Mononuclear cell (primary cell): ENCODE data around the gene FOXM1. TPM values are rescaled to one million over a fixed set of nuclear protein-coding genes. Genes with fewer than 3 reads are reported as not detected.

ENCODE experiments used
- H3K27me3 ChIP-seq: 2 replicates; pipeline ENCODE4 v1.6.0; 2011; ENCODE audit warnings: low read length, control low read depth; ENCODE audit not compliant: insufficient read depth
- H3K4me1 ChIP-seq: 2 replicates; pipeline ENCODE4 v1.5.1; 2011; ENCODE audit warnings: mild to moderate bottlenecking, low read length, control low read depth; ENCODE audit not compliant: insufficient read depth
- H3K4me3 ChIP-seq: 2 replicates; pipeline ENCODE4 v1.5.1; 2011; ENCODE audit warnings: mild to moderate bottlenecking, low read length, moderate library complexity
- H3K9me3 ChIP-seq: 2 replicates; pipeline ENCODE4 v1.5.1; 2011; ENCODE audit warnings: low read depth, mild to moderate bottlenecking, control low read depth, low read length
- total RNA-seq: library from RNA; depleted of rRNA; stranded (reverse); fragments of >200 nt; gene quantifications from one replicate; pipeline ENCODE4 v1.2.3, GENCODE V29; 2012

FOXM1 gene
- total RNA-seq, 1 donor: 0.84 TPM

DNA sequence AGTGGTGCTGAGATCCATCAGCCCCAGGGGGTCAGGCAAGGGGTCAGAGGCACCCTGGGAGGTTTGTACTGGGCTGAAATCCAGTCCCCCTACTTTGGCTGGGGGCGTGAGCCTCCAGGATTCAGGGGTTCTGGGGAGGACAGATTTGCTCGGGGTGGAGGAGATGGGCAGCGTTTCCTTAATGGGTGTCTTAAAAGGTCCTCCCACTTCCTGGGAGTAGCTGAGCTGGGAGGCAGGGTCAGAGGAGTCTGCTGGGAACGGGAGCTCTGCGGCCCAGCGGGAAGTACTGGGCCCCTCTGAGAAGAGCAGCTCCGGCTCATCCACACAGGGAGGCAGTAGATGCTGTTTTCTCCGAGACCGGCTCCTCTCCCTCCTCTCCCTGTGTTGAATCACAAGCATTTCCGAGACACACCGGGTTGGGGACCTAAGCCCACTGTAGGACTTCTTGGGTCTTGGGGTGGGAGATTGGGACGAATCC lies 18.0 kb downstream of the FOXM1 start:
- Histone ChIP-seq H3K9me3 (no peaks in the 10 kb centered on the region), H3K27me3 (no peaks in the 10 kb centered on the region), H3K4me3 (no peak overlapping the region), H3K4me1 (no peaks in the 10 kb centered on the region)

DNA sequence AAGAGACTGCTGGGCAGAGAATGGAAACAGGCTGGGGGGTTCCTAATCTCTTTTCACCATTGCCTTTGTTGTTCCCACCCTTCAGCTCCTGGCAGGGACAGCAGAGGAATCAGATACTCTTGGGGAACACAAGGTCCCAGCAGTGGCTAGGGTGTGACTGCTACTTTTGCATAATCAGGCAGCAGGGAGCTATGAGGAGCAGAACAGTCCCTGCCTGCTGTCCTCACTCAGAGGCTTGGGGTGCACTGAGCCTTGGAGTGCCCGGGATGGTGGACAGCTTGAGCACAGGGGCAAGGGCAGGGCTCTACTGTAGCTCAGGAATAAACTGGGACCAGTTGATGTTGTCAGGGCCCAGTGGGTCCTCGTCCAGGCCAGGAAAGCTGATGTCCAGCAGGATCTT lies 18.6 kb downstream of the FOXM1 start:
- H3K27me3 ChIP-seq: no peaks in the 10 kb centered on the region
- H3K4me1 ChIP-seq: no peaks in the 10 kb centered on the region
- no peaks in the 10 kb centered on the region for H3K9me3 ChIP-seq
- no peak overlapping the region for H3K4me3 ChIP-seq

DNA sequence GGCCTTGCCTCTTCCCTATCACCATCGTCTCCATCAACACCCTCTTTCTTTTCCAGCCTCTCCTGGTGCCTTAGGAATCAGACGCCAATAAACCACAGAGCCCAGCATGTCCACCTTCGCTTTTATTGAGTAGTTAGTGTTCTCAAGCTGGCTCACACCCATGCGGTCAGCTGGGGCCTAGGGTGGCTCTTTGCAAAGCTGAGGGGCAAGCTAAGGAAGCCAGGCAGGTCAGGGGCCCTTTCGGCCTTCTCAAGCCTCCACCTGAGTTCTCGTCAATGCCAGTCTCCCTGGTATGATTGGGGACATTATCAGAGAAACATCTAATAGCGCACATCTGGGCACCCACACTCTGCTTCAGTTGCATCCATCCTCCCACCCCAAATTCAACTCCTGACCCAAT lies 19.4 kb downstream of the FOXM1 start:
- H3K4me1 ChIP-seq: no peaks in the 10 kb centered on the region
- H3K27me3 ChIP-seq: no peaks in the 10 kb centered on the region
- H3K4me3 ChIP-seq: no peak overlapping the region

DNA sequence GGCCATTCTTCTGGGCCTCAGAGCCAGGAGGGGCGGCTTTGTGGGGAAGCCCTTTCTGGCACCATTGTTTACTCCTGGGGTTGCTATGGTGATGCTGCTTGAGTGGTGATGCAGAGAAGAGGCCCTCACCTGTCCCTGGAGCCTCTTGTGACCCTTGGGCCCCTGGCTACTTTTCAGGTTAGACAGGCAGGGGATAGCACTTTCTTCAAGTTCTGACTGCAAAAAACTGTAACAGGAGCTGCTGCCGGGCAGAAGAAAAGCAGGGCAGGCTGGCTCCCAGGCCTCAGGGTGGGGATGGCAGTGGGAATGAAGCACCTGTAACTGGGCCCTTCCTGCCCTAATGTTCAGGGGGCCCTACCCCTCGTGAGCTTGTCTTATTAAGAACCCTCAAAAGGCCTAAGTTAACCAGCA lies 19.9 kb downstream of the FOXM1 start, which contains the start of gene TEX52:
Gene TEX52 (minus strand): TSS at position 19 of the 411 bp plus-strand sequence. CDS start 13 bp downstream, at position 6.
- Histone ChIP-seq H3K9me3 (no peaks in the 10 kb centered on the region), H3K27me3 (no peaks in the 10 kb centered on the region), H3K4me3 (no peak within 1 kb of the TSS), H3K4me1 (no peaks in the 10 kb centered on the region)

More for the DNA sequence above, 19.4 kb downstream of the FOXM1 start:
- no peaks in the 10 kb centered on the region for H3K9me3 ChIP-seq

DNA sequence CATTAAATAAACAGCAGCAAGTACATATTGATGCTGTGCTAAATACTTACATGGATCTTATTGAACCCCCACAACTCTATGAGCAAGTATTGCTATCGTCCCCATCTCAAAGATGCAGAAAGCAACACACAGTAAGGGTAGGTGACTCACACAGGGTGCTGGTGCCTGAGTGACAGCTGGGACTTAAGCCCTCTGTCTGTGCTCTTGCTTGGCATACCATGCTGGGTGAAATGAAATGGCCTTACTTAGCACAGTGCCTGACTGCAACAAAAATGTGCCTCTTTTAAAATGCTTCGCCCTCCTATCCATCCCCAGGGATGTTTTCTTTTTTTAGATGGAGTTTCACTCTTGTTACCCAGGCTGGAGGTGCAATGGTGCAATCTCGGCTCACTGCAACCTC lies 20.9 kb downstream of the FOXM1 start:
- Histone ChIP-seq H3K4me1 (no peaks in the 10 kb centered on the region), H3K9me3 (no peaks in the 10 kb centered on the region), H3K27me3 (no peaks in the 10 kb centered on the region), H3K4me3 (no peak overlapping the region)

DNA sequence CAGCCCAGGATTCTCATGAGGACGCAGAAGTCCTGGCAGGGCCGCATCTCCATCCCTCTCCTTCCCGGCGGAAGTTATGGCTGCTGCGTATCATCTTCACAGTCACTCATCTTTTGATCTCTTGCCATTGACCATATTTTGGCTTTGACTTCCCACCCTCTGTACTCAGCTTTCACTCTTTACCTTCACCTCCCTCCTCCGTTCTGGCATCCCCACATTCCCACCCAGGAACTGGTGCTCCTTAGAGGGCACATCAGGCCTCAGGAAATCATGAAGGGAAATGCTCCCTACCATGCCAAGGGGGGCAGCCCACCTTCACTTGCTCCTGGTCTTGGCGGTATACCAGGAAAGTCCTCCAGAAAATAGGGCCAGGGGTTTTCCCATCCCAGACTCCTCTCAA lies 21.4 kb downstream of the FOXM1 start:
- H3K27me3 ChIP-seq: no peaks in the 10 kb centered on the region
- no peaks in the 10 kb centered on the region for H3K9me3 ChIP-seq
- no peak overlapping the region for H3K4me3 ChIP-seq
- no peaks in the 10 kb centered on the region for H3K4me1 ChIP-seq

DNA sequence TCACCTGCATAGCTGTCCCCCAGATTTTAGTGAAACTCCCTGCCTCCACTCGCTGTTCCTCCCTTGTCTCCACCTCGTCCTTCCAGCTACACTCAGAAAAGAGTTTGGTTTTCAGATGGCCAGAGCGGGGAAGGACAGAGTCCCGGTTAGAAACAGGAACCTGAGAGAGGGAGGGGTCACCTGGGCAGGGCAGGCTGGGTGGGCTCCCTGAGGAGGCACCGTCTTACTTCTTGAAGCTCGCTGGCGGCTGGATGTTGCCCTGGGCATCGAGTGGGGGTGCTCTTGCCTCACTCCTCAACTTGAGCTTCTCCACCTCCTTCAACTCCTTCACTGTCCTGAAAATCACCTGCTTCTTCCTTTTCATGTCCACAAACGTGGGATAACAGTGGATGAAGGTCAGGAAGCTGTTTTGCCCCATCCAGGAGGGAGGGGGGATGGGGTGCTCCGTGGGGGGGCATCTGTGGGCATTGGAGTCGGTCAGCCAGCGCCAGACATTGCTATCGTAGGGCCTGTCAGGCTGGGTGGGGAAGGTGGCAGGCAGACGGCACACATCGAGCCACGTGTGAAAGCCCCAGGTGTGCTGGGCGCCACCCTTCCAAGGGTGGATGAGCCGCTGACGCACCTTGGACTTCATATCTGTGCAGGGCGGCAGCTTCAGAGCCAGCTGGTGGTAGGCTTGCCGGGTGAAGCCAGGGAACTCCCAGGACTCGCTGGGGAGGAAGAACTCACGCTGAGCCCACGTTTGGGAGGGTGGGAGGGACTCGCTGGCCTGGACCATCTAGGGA lies 22.1 kb downstream of the FOXM1 start:
- H3K4me3 ChIP-seq: no peak overlapping the region
- H3K27me3 ChIP-seq: no peaks in the 10 kb centered on the region
- H3K9me3 ChIP-seq: no peaks in the 10 kb centered on the region
- H3K4me1 ChIP-seq: no peaks in the 10 kb centered on the region

DNA sequence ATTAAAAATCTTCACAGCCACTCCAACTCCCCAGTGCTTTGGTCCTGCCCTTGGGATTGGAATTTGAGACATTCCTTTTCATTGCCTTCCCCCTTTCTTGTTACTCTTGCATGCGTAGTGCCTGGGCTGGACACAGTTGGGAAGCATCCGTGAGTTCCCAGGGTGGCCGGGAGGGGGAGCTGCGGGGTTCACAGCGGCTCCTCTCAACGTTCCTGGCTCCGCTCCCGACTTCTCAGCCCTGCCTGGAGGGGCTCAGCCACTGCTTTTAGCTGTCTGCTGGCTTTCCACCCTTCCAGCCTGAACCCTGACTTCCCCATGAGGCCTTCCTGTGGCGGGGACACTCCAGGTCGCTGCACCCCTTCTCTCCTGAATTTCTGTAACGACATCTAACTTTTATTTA lies 23.3 kb downstream of the FOXM1 start:
- Histone ChIP-seq H3K4me3 (no peak overlapping the region), H3K27me3 (no peaks in the 10 kb centered on the region), H3K9me3 (no peaks in the 10 kb centered on the region), H3K4me1 (no peaks in the 10 kb centered on the region)

DNA sequence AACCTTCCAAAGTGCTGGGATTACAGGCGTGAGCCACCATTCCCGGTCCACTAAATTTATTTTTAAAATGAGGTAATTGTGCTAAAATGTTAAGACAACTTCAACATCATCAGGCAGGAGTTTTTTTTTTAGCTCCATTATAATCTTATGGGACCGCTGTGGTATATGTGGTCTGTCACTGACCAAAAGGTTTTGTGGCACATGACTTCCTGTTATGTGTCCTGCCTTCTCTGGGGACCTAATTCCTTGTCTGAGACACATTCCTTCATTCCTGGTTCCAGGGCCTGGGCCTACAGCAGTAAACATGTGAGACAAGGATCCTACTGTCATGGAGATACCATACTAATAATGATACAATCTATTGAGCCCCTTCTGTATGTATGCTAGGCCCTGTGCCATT lies 25.0 kb downstream of the FOXM1 start:
- no peaks in the 10 kb centered on the region for H3K9me3 ChIP-seq
- no peak overlapping the region for H3K4me3 ChIP-seq
- no peaks in the 10 kb centered on the region for H3K4me1 ChIP-seq
- no peaks in the 10 kb centered on the region for H3K27me3 ChIP-seq

DNA sequence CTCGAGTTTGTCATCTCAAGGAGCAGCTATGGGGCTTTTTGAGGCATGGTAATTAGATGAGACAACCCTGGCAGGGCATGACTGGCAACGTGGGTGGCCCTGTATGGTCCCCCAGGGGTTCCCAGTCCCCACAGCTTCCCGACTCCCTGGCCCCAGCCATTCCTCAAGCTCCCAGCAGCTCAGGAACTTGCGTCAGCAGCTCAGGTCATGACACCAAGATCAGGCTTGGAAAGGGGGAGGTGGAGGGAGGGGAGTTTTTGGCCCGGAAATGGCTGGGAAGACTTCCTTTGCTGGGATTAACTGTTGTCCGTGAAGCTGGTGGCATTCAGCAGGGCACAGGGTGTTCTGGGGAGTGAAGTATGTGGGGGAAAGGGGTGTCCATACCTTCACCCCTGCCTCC lies 31.7 kb downstream of the FOXM1 start:
- H3K4me3 ChIP-seq: no peak overlapping the region
- no peaks in the 10 kb centered on the region for H3K9me3 ChIP-seq
- no peaks in the 10 kb centered on the region for H3K27me3 ChIP-seq
- H3K4me1 ChIP-seq: no peaks in the 10 kb centered on the region

DNA sequence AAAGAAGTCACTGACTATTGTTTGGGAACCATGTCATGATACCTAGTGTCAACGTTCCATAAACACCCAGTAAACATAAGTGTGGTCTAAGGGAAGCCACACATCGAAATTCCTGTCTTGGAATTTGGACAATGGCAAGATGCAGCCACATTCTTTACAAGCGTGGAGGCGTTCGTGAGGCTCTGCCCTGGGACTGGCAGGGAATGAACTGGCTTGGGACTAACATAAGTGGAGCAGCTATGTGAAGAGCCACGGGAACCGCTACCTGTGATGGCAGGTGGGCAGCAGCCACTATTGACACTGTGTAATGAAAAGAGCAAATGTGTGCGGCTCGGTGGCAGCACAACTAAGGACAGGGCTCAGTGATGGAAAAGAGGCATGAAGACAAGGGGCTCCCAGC lies 32.2 kb downstream of the FOXM1 start:
- no peaks in the 10 kb centered on the region for H3K9me3 ChIP-seq
- no peaks in the 10 kb centered on the region for H3K4me1 ChIP-seq
- no peak overlapping the region for H3K4me3 ChIP-seq
- H3K27me3 ChIP-seq: no peaks in the 10 kb centered on the region

DNA sequence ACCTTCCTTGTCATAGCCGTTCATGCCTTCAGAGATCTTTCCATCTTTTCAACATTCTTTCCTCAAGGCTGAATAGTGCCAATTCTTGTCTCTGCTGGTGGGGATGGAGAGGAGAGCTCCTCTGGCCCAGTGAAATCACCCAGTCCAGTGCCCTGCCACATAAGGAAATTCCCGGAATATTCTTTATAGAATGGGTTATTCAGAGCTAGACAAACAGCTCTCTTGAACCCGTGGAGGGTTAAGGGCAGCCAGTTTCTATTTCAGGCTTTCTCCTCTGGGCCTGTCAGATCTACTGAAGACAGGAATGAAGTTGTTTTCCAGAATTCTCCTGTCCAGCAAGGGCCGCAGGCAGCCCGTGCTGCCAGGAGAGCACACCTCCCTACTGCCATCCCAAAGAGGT lies 34.0 kb downstream of the FOXM1 start:
- Histone ChIP-seq H3K27me3 (no peaks in the 10 kb centered on the region), H3K4me1 (no peaks in the 10 kb centered on the region), H3K9me3 (no peaks in the 10 kb centered on the region), H3K4me3 (no peak overlapping the region)

DNA sequence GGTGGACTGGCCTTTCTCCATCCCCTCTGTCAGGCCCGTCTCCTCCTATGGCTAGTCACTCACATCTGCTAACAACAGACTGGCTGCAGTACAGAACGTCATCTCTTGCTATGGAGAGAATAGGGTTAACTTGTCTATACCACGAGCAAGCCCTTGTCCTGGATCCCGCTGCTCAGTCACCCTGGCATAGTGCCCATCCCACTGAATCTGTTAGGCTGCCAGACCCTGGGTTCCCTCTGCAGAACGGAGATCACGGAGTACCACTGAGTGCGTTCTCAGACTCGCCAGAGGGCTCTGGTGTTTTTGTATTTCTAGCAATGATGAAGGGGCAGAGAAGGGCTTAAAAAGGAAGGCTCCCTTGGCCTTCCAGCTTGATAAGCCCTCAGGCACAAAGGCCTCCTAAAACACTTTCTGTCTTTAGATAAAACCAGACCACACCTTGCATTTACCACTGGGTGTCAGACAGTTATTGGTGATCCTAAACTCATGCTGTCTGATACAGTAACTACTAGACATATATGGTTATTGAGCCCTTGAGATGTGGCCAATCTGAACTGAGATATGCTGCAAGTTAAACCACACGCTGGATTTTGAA lies 35.8 kb downstream of the FOXM1 start:
- Histone ChIP-seq H3K9me3 (no peaks in the 10 kb centered on the region), H3K27me3 (no peaks in the 10 kb centered on the region), H3K4me3 (no peak overlapping the region), H3K4me1 (no peaks in the 10 kb centered on the region)

DNA sequence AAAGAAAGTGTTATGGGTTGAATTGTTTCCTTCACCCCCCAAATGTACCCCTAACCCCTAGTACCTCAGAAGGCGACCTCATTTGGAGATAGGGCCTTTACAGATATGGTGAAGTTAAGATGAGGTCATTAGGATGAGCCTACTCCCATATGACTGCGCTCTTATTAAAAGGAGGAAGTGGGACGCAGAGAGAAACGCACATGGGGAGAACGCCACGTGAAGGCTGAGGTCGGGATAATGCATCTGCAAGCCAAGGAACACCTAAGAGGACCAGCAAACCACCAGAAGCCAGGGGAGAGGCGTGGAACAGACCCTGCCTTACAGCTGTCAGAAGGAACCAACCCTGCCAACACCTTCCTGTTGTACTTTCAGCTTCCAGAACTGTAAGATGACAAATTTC lies 40.4 kb downstream of the FOXM1 start:
- Histone ChIP-seq H3K27me3 (no peaks in the 10 kb centered on the region), H3K9me3 (no peaks in the 10 kb centered on the region), H3K4me1 (no peaks in the 10 kb centered on the region), H3K4me3 (no peak overlapping the region)

DNA sequence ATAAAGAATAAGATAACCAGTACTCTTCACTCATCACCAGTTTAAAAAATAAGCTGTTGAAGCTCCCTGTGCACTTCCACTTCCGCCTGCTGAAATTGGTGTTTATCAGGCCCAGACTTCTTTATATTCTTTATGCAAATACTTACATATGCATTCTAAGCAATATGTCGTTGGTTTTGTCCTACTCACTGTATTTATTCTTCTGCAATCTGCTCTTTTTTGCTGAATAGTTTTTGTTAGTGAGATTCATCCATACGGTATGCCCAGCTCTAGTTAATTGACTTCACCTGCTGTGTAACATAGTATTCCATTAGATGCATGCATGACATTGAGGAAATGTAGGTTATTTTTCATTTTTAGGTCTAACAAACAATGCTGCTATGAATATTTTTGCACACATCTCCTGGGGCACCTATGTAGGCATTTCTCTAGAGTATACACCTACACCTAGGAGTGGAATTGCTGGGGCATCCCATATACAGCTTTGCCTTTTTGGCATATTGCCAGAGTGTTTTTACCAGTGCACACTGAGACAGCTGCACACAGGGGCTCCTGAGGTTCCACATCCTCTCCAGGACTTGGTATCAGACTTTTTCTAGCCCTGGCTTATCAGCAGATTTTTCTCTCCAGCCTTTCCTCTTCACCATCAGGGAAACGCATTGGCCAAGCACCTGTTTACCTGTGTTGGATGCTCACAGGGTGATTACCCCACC lies 41.1 kb downstream of the FOXM1 start:
- H3K4me3 ChIP-seq: no peak overlapping the region
- no peaks in the 10 kb centered on the region for H3K4me1 ChIP-seq
- H3K27me3 ChIP-seq: no peaks in the 10 kb centered on the region
- H3K9me3 ChIP-seq: no peaks in the 10 kb centered on the region
